GM15510 (cell line): Measurements from ENCODE around the gene SLC35F3.

ENCODE experiments used
- POLR2A ChIP-seq: IDR thresholded peaks from 3 replicates; pipeline ENCODE4 v1.6.1; 2011; ENCODE audit warnings: borderline replicate concordance; ENCODE audit not compliant: insufficient read length; ENCODE audit errors: extremely low read depth

Gene SLC35F3

DNA sequence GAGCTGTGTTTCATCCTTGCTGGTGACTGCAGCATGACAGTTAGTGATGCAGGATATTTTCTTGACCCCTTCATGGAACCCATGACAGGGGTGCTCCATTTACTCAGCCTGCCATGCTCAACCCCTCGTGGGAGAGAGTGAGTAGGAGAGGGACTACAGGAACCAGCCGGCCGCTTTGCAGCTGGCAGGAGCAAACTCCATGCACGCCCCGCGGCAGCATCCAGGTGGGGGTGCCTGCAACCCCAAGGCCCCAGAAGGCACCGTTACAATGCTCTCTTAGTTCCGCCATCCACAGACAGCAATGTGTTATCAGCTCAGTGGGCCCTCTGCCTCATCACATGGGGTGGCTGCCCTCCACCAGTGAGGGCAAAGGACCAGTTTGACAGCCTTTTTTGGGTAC, 135.1 kb downstream of the SLC35F3 start:
- TF ChIP-seq POLR2A: no peak

DNA sequence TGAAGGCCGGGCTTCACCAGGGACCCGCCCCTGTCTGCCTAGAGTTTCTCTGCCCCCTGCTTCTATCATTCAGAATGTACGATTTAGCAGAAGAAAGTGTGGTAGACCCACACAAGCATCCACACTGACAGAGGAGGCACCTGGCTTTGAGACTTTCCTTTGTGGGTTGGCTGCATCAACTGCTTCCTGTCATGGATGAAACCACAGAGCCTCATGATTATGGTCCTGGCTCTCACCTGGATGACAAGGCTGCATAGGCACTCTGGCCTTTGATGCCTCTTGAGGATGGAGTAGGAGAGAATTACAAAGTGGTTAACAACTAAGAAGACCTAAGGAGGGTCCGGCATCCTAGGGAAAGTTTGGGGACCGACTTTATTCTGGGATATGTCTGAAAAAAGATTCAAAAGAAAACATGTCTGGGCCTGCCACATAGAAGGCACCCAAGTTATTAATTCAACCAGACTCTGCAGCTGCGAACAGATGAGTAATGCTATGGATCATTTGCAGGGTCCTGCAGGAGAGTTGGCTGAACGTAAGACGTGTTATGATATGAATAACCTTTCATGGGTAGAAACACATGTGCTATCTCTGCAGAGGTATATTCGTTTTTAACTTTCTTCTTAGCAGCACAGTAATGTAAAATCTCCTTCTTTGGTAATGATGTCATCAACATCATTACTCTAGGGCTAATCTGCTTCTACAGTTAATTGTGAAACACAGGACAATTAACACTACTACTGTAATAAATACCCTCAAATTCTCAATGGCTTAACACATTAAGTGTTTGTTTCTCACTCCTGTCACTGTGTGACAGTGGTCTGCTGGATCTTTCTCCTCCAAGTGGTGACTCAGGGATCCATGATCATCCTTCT, 136.2 kb downstream of the SLC35F3 start:
- no peak for TF ChIP-seq POLR2A

DNA sequence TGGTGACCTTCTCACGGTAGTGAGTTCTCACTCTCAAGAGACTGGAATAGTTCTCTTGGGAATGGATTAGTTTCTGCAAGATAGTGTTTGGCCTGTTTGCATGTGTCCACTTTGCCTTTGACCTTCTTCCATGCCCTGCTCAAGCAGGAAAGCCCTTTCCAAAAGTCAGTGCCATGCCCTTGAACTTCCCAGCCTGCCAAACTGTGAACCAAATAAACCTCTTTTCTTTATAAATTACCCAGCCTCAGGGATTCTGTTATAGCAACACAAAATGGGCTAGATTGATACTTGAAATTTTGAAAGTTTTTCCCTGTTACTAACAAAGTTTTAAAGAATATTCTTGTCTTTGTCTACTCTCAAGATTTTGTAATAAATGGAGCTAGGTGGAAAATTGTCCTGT, 139.6 kb downstream of the SLC35F3 start:
- no peak for TF ChIP-seq POLR2A

DNA sequence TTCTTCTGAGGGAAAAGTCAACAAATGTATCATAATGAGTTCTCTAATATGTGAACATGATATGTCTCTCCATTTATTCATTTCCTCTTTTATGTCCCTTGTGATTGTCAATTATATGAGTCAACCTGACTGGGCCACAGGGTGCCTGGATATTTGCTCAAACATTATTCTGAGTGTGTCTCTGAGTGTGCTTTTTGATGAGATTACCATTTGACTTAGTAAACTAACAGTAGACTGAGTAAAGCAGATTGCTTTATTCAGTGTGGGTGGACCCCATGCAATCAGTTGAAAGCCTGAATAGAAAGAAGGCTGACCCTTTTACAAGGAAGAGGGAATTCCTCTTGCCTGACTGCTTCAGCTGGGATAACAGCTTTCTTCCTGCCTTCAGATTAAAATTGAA, 142.6 kb downstream of the SLC35F3 start:
- TF ChIP-seq POLR2A: no peak

DNA sequence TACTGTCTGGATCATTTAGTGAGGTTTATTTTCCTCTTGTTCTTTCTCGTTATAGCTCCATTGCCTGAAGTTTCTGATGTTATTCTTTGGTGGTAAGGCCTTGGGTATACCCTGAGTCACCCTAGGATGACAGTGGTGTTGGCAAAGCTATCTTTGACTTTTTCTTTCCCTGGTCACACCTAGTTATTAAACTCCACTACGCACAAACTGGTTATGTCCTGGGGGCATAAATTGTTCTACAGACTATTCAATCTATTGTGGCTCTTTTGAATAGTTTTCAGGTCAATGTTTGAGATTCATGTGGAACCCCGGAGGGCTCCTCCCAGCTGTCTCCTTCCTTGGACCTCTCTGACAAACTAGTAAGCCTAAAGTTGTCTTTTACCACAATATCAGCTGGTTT, 157.7 kb downstream of the SLC35F3 start:
- TF ChIP-seq POLR2A: no peak

DNA sequence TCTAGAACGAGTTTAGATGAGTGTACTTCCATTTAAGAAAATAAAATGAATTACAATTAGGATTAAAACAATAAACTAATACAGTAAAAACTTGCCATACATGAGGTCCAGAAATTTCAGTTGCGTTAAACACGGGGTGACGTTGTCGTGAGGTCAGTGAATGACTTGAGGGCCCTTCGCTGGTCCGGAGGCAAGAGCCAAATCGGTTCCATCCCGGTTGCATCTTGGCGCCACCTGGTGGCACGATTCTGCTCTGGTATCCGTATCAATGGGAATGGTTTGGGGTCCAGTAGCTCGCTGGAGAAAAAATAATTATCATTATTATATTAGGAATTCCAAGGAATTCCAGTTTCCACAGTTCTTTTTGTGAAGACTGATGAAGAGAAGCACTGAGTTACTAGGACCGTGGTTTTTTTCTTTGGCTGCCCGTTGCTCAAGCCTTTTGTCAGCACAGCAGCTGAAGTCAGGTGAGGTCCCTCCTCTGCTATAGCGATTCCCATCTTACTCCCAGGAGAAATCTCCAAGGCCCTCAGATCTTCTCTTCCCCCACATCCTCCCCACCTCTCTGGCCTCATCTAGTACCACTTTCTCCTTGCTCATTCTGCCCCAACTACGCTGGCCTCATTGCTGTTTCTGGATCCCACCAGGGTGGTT, 161.4 kb downstream of the SLC35F3 start:
- no peak for TF ChIP-seq POLR2A

DNA sequence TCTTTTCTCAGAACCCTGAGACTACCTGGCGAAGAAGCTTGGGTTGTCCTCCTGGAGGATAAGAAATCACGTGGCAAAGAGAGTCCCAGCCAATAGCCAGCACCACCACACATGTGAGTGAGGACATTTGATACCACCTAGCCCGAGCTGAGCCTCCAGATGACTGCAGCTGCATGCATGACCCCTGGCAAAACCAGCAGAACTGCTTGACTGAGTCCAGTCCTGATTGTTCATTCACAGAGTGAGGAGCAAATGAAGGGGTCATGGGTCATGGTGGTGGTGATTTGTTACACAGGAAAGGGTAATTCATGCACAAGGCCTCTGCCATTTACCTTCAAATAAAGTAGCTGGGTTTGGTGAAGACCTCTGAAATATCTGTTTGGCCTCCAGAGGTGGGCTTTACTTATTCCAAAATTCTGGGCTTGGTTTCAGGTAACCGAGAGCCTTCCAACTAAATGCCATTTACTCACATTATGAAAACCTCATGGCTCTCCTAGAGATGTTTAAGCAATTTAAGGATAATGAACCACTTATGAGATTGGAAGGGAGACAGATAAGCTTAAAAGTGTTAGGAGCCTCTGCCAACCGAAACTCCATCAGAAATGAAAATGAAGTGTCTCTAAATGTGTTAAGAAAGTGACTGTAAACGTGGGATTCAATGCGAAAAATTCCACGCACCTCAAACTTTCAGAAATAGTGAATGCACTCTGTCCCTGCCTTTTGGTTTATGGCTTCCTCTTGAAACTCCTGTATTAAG, 163.3 kb downstream of the SLC35F3 start:
- no peak for TF ChIP-seq POLR2A

DNA sequence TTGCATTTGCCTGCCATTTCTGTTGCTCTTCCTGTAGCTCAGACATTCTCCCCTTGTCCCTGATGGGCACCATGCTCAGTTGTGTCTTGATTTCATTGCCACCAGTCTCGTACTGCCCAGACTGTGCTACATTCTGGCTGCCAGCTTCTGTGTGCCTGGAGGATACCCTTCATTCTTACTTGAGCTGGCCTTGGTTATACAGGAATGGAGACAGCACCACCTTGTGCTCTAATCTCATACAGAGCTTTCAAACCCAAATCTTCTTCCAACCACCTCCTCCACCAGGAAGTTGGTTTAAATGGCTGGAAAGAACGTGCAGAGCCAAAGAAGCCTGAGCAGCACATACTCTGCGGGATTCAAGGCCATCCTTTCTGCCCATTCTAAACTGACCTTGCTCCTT, 165.3 kb downstream of the SLC35F3 start:
- no peak for TF ChIP-seq POLR2A

DNA sequence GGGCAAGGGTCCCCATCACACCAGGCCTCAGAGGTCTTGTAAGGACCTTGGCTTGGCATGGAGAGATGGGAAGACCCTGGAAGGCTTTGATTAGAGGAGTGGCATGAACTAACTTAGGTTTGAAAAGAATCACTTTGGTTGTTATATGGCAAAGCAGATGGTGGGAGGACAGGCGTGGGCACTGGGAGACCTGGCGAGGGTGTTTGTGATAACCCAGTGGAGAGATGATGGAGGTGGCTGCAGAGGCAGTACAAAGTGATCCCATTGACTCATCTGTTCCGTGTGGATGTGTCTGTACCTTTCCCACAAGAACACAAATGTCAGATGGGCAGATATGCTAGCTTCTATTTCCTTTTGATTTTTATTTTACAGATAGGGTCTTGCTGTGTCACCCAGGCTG, 168.3 kb downstream of the SLC35F3 start:
- no peak for TF ChIP-seq POLR2A

DNA sequence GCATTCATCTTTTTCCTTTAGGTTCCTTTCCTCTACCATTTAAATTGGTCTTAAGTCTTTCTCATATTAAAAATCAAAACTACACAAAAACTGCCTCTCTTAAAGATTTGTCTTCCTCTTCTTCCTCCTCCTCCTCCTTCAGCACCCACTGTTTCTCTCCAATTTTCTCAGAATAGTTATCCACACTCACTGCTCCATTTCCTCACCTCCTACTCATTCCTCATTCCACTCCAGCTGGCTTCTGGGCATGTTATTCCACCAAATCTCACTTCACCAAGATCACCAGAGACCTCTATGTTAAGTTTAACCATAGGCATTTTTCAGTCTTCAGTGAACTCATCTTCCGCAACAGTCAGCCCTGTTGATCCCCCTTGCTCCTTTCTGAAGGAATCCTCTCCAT, 173.7 kb downstream of the SLC35F3 start:
- TF ChIP-seq POLR2A: no peak

DNA sequence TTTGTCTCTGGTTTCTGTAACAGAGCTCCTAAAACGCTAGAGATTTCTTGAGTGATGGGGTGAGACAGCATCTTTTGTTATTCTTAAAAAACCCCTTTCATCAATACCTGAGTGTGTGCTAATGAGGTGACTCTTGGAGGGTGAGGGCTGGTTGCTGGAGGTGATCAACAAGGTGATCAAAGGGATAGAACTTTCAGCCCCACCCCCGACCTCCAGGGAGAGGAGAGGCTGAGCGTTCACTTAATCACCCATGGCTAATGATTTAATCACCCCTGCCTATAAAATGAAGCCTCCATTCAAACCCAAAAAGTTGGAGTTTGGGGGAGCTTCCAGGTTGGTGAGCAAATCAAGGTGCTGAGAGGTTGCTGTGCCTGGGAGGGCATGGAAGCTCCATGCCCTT, 175.4 kb downstream of the SLC35F3 start:
- TF ChIP-seq POLR2A: no peak

DNA sequence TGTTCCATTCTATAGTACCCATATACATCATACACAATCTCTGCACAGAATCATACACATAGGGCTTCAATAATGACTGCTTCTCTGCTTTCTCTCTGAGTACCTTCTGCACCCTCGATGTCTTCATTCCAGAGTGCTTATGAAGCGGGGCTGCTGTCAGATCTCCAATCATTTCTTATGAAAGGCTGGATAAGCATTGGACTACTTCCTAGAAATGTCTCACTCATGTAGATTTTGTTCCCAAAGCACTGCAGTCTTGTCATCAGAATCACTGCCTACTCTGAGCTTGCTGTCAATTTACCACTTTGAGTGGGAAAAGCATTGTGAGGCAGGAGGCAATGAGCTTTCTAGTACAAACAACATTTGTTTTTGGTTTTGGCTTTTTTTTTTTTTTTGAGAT, 179.0 kb downstream of the SLC35F3 start:
- TF ChIP-seq POLR2A: no peak

DNA sequence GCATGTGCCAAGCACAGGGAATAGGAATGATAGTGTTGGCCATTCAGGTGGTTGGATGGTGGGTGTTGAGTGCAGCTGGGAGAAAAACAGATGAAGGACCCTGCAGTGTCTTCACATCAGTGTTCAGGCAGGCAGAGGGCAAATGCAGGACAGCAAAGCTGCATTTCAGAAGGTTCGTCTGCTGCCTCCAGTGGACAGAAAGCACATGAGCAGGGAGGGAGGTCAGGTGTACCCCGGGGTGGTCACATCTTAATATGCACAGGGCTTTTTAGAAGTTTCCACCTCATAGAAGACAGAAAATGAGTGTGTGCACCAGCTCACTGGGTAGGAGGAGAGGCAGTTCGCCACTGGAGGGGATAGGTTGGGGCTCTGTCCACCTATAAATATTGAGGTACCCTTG, 184.9 kb downstream of the SLC35F3 start:
- TF ChIP-seq POLR2A: no peak

DNA sequence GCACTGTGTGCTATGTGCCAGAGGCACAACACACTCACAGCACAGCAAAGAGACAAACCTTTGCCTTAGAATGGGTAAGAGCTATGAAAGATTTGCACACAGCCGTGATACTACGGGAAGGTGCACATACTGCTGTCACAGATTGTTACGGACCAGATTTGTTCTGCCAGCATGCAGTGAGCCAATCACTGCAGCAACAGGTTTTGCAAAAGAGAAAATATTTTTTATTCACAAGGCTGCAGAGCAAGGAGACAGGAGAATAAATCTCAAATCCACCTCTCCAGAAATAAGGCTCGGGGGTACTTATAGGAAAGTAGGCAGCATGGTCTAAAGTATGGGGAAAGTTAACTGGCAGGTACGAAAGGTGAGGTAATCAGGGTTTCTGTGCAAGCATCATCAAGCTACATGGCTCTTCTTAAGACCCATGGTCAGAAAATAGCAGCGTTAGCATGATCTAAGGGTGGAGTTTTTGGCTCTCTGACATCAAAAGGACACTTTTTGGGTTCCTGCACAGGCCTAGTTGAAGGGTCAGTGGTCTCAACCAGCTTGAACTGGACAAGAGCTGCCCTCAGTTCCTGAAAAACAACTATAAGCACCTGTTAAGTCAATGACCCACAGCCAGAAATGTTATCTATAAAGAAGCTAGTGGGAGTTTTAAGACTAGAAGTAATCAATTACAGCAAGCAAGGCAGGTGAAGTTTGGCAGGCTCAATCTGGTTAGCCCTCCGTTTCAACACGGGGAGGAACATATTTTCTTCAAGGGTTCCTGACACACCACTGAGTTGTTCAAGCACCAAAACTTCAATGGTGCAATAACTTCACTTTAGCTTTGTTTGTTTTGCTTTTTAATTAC, 186.0 kb downstream of the SLC35F3 start:
- TF ChIP-seq POLR2A: no peak

DNA sequence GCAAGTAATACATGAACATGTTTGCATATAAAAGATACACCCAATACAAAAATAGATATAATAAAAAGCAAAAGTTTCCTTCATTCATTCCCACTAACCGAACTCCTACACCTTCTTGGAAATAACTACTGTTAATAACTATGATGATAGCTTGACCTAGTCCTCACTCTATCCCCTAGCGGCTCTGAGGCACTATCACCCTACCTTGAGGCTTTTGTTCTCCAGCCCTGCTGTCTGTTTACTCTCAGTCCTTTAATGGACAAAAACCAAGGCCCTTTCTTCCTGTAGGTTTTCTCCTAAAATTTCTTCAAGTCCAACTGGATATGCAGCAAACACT, 186.6 kb downstream of the SLC35F3 start:
- TF ChIP-seq POLR2A: no peak

DNA sequence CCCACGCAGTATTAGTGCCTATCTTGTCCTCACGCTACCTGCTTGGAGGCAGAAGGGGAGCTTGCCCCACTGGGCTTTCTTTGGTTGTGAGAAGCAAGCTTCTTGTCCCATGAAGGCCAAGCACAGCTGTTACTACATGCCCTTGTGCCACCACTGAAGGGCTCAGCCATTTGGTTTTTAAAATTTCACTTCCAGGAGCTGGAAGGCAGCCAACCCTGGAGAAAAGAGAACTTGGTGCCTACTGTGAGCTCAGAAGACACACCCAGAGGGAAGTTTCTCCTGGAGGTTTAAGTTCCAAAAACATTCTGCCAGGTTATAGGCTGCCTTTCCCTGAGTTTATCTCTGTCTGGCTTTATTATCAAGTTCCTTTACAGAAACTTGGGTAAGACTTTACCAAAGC, 187.4 kb downstream of the SLC35F3 start:
- no peak for TF ChIP-seq POLR2A

DNA sequence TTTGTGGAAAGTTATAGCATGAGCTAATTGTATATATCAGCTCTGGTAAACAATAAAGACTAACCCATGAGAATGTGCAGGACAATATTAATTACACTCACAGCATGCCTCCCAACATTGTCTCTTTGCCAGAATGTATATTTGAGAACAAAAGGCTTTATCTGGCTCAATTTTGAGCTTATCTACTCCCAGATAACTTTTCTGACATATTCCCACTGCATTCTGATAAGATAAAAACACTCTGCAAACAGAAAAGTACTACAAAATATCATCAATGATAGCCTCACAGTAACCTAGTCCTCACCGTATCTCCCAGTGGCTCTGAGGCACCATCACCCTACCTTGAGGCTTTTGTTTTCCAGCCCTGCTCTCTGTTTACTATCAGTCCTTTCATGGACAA, 188.6 kb downstream of the SLC35F3 start:
- TF ChIP-seq POLR2A: no peak
